Tibial nerve (tissue), 3 donors: ENCODE data around the gene SMIM3.
A peak's percentile ranks its signal among the peaks of the same experiment; 100 is the strongest.

Experiments used
- POLR2A ChIP-seq, 2 donors: fragments of 450-650 bp; IDR thresholded peaks; one replicate each; pipeline ENCODE4 v1.6.1; 2017; ENCODE audit warnings: antibody characterized with exemption in 2 of 2, mild to moderate bottlenecking in 2 of 2, moderate library complexity in 2 of 2
- TF ChIP-seq, protein P1 (sequence below), 5 experiments: fragments of 200-600 bp in 3 of 5; fragments of 450-650 bp in 2 of 5; sonication (generic) in 3 of 5; IDR thresholded peaks; one replicate each; pipeline ENCODE4 v1.5.1; 2016 to 2019; ENCODE audit warnings: antibody characterized with exemption in 5 of 5, mild to moderate bottlenecking in 3 of 5, moderate library complexity in 2 of 5

DNA sequence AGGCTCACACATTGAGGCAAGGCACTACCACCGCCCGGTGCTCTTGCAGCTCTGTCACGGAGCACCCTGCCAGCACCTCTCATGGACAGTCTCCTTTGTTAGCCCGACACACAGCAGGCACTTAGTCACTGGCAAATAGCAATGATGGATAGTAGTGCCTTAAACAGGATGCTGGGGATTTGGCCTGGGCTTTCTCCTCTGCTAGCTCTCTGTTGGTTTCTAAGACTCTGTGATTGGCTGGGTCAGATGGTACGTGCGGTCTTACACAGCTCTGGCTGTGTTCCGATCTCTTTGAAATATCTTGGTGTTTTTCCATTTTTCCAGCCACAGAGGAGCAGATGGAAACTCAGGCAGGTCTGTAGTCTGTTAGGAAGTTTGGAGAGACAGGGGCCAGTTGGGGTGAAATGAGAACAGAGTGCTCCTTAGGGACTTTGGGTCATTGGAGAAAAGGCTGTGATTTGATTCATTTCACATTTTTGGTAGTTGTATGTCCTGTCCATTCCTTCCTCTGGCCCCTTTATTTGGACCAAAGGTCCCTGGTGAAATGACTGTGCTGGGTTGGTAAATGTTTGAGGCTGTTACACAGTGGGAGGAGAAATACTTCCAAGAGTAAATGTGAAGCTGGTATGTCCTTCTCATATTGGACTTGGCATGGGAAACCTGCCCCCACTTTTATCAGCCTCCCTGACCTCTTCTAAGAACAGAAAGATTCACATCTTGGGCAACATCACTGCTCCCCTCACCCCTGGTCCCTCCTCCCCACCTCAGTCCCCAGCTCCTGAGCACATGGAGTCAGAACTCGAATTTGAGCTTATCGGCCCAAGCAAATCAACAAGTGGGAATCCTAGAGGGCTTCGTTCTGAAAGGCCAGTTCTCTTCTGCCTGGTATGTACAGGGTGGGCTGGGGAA is 3.4 kb downstream of the SMIM3 start:
- TF ChIP-seq, protein P1, sequence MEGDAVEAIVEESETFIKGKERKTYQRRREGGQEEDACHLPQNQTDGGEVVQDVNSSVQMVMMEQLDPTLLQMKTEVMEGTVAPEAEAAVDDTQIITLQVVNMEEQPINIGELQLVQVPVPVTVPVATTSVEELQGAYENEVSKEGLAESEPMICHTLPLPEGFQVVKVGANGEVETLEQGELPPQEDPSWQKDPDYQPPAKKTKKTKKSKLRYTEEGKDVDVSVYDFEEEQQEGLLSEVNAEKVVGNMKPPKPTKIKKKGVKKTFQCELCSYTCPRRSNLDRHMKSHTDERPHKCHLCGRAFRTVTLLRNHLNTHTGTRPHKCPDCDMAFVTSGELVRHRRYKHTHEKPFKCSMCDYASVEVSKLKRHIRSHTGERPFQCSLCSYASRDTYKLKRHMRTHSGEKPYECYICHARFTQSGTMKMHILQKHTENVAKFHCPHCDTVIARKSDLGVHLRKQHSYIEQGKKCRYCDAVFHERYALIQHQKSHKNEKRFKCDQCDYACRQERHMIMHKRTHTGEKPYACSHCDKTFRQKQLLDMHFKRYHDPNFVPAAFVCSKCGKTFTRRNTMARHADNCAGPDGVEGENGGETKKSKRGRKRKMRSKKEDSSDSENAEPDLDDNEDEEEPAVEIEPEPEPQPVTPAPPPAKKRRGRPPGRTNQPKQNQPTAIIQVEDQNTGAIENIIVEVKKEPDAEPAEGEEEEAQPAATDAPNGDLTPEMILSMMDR (IDR thresholded peaks at IDR 0.05): peak in 1 of 5 experiments; percentile 6
- peak in 1 of 2 donors; percentile 36 for TF ChIP-seq POLR2A (IDR thresholded peaks at IDR 0.05)
